H9 (cell line): ENCODE results near the gene SLC35B1. TPM values are rescaled to one million over a fixed set of nuclear protein-coding genes. Genes with fewer than 3 reads are reported as not detected.

Source experiments
- DNase-seq: peaks from one replicate; pipeline ENCODE4 v3.0.0-alpha.2; 2017
- H2AFZ ChIP-seq: one replicate; pipeline ENCODE4 v1.6.1; 2013; ENCODE audit warnings: mild to moderate bottlenecking, low read length, control low read depth, moderate library complexity
- H2AK5ac ChIP-seq: 2 replicates; pipeline ENCODE4 v1.6.1; 2013; ENCODE audit warnings: low read length, control low read depth, mixed read lengths; ENCODE audit not compliant: insufficient read length
- H2BK120ac ChIP-seq: one replicate; pipeline ENCODE4 v1.6.1; 2013; ENCODE audit warnings: low read depth, mild to moderate bottlenecking, low read length, control low read depth, inconsistent platforms; ENCODE audit not compliant: poor library complexity, severe bottlenecking
- H2BK12ac ChIP-seq: 2 replicates; pipeline ENCODE4 v1.6.1; 2013; ENCODE audit warnings: low read length, control low read depth, mixed read lengths, low read depth; ENCODE audit not compliant: insufficient read length
- H2BK15ac ChIP-seq: 2 replicates; pipeline ENCODE4 v1.6.1; 2013; ENCODE audit warnings: low read depth, low read length, control low read depth
- H2BK20ac ChIP-seq: one replicate; pipeline ENCODE4 v1.6.1; 2013; ENCODE audit warnings: low read depth, mild to moderate bottlenecking, low read length, control low read depth, inconsistent platforms; ENCODE audit not compliant: poor library complexity, severe bottlenecking
- H2BK5ac ChIP-seq: 2 replicates; pipeline ENCODE4 v1.6.1; 2013; ENCODE audit warnings: low read length, control low read depth, mixed read lengths; ENCODE audit not compliant: insufficient read length
- H3K14ac ChIP-seq: 2 replicates; pipeline ENCODE4 v1.6.1; 2013; ENCODE audit warnings: low read length, control low read depth; ENCODE audit not compliant: insufficient read depth
- H3K18ac ChIP-seq: 2 replicates; pipeline ENCODE4 v1.6.1; 2013; ENCODE audit warnings: low read depth, mild to moderate bottlenecking, mixed read lengths, low read length, control low read depth; ENCODE audit not compliant: insufficient read length
- H3K23ac ChIP-seq: 2 replicates; pipeline ENCODE4 v1.6.1; 2013; ENCODE audit warnings: low read length, control low read depth, mixed read lengths, low read depth; ENCODE audit not compliant: insufficient read length
- H3K23me2 ChIP-seq: 2 replicates; pipeline ENCODE4 v1.6.1; 2013; ENCODE audit warnings: low read depth, mild to moderate bottlenecking, mixed read lengths, low read length, control low read depth; ENCODE audit not compliant: insufficient read length, poor library complexity, severe bottlenecking
- H3K27ac ChIP-seq: 2 replicates; pipeline ENCODE4 v1.5.1; 2013; ENCODE audit warnings: low read length, control low read depth, mixed read lengths, low read depth; ENCODE audit not compliant: insufficient read length
- H3K27me3 ChIP-seq: 2 replicates; pipeline ENCODE4 v1.6.1; 2013; ENCODE audit warnings: low read length, control low read depth, inconsistent platforms; ENCODE audit not compliant: insufficient read depth
- H3K4ac ChIP-seq: 2 replicates; pipeline ENCODE4 v1.6.1; 2013; ENCODE audit warnings: low read depth, mild to moderate bottlenecking, control low read depth, inconsistent platforms, low read length, moderate library complexity
- H3K4me1 ChIP-seq: 2 replicates; pipeline ENCODE4 v1.6.1; 2013; ENCODE audit warnings: low read length, control low read depth, inconsistent platforms; ENCODE audit not compliant: insufficient read depth
- H3K4me2 ChIP-seq: 2 replicates; pipeline ENCODE4 v1.6.1; 2013; ENCODE audit warnings: low read length, control low read depth, mixed read lengths; ENCODE audit not compliant: insufficient read length, insufficient read depth
- H3K56ac ChIP-seq: 2 replicates; pipeline ENCODE4 v1.6.1; 2013; ENCODE audit warnings: low read depth, mild to moderate bottlenecking, mixed read lengths, low read length, control low read depth; ENCODE audit not compliant: insufficient read length
- H3K79me1 ChIP-seq: 2 replicates; pipeline ENCODE4 v1.6.1; 2013; ENCODE audit warnings: low read depth, mild to moderate bottlenecking, moderate library complexity, low read length, control low read depth, inconsistent platforms; ENCODE audit not compliant: insufficient read depth, poor library complexity, severe bottlenecking
- H3K79me2 ChIP-seq: 2 replicates; pipeline ENCODE4 v1.6.1; 2013; ENCODE audit warnings: low read length, control low read depth, inconsistent platforms; ENCODE audit not compliant: insufficient read depth
- H3K9ac ChIP-seq: 2 replicates; pipeline ENCODE4 v1.6.1; 2013; ENCODE audit warnings: low read length, control low read depth, mixed read lengths; ENCODE audit not compliant: insufficient read length; ENCODE audit errors: extremely low read depth
- H3K9me3 ChIP-seq: one replicate; pipeline ENCODE4 v1.6.1; 2013; ENCODE audit warnings: low read depth, low read length, inconsistent platforms; ENCODE audit not compliant: control insufficient read depth
- H3T11ph ChIP-seq: one replicate; pipeline ENCODE4 v1.6.1; 2013; ENCODE audit warnings: mild to moderate bottlenecking, low read length, control low read depth, inconsistent platforms
- H4K20me1 ChIP-seq: one replicate; pipeline ENCODE4 v1.6.1; 2013; ENCODE audit not compliant: control insufficient read depth, insufficient read length, insufficient read depth
- H4K5ac ChIP-seq: 2 replicates; pipeline ENCODE4 v1.6.1; 2013; ENCODE audit warnings: low read depth, mild to moderate bottlenecking, mixed read lengths, low read length, control low read depth; ENCODE audit not compliant: insufficient read length
- H4K8ac ChIP-seq: replicated peaks from 2 replicates; pipeline ENCODE4 v1.6.1; 2013; ENCODE audit warnings: low read length, control low read depth, mixed read lengths, low read depth; ENCODE audit not compliant: insufficient read length
- H4K91ac ChIP-seq: 2 replicates; pipeline ENCODE4 v1.6.1; 2013; ENCODE audit warnings: low read depth, mild to moderate bottlenecking, moderate library complexity, mixed read lengths, low read length, control low read depth; ENCODE audit not compliant: insufficient read length
- H3K27ac Mint-ChIP-seq, 3 experiments: 2 replicates in 2 of 3; 3 replicates in 1 of 3; pipeline ENCODE4 v1.8.0; 2020 to 2021; ENCODE audit warnings: mixed read lengths in 3 of 3, mild to moderate bottlenecking in 1 of 3, moderate library complexity in 1 of 3
- H3K27me3 Mint-ChIP-seq: 2 replicates; pipeline ENCODE4 v1.8.0; 2021; ENCODE audit warnings: low read depth, mild to moderate bottlenecking, moderate library complexity, mixed read lengths
- H3K36me3 Mint-ChIP-seq, 3 experiments: 2 replicates in 2 of 3; 3 replicates in 1 of 3; pipeline ENCODE4 v1.8.0; 2020 to 2021; ENCODE audit warnings: low read depth in 3 of 3, mixed read lengths in 3 of 3; ENCODE audit not compliant: insufficient read depth in 1 of 3
- H3K4me1 Mint-ChIP-seq, 2 experiments: 2 replicates each; pipeline ENCODE4 v1.8.0; 2020; ENCODE audit warnings: mixed read lengths in 2 of 2
- H3K4me3 Mint-ChIP-seq, 2 experiments: 2 replicates in 1 of 2; 3 replicates in 1 of 2; pipeline ENCODE4 v1.8.0; 2020 to 2021; ENCODE audit warnings: mild to moderate bottlenecking in 2 of 2, mixed read lengths in 2 of 2, moderate library complexity in 1 of 2
- H3K9me3 Mint-ChIP-seq, 2 experiments: 2 replicates in 1 of 2; 3 replicates in 1 of 2; pipeline ENCODE4 v1.8.0; 2020; ENCODE audit warnings: mild to moderate bottlenecking in 2 of 2, mixed read lengths in 2 of 2, moderate library complexity in 1 of 2
- CTCF ChIP-seq: fragments of 200-600 bp; sonication (generic); conservative IDR thresholded peaks from 3 replicates; pipeline ENCODE4 v1.8.0; 2021; ENCODE audit warnings: antibody characterized with exemption, mild to moderate bottlenecking
- WGBS: extraction: QIAGEN DNeasy Blood & Tissue Kit; methylation state at CpG from one replicate; pipeline ENCODE4 v1.1.7; 2013; ENCODE audit warnings: missing lambda C conversion rate, low lambda C conversion rate, mixed read lengths; ENCODE audit not compliant: insufficient read length; ENCODE audit errors: extremely low coverage; 5-methylcytosine and 5-hydroxymethylcytosine counted together
- total RNA-seq: library from RNA; stranded (reverse); gene quantifications from 2 replicates; pipeline ENCODE4 v1.2.1, GENCODE V29; 2021

SLC35B1 gene
- total RNA-seq, 1 experiment from 2014 or later, result 58.9 TPM

- H3K4me1 Mint-ChIP-seq, result peaks cover 7 to 11% of the 10 kb centered on the region in 2 experiments
- Histone ChIP-seq H3K4ac (no peak overlapping the region), H4K91ac (no peak overlapping the region), H3K27ac (no peak overlapping the region), H3K79me1 (no peaks in the 10 kb centered on the region), H2BK12ac (no peak overlapping the region), H4K8ac (no peak overlapping the region), H3T11ph (no peak overlapping the region), H3K23ac (no peak overlapping the region), H3K4me1 (no peaks in the 10 kb centered on the region), H2BK20ac (no peak overlapping the region), H3K4me2 (no peak overlapping the region), H2BK5ac (no peak overlapping the region), H3K79me2 (peaks cover under 1% of the 10 kb centered on the region; the same call in 1 of the 2 replicates), H4K5ac (no peak overlapping the region), H3K27me3 (no peaks in the 10 kb centered on the region), H2BK120ac (no peak overlapping the region), H4K20me1 (no peaks in the 10 kb centered on the region), H3K9me3 (no peaks in the 10 kb centered on the region), H2AK5ac (no peak overlapping the region), H3K18ac (no peak overlapping the region), H3K56ac (no peak overlapping the region), H3K23me2 (peaks cover 5% of the 10 kb centered on the region), H3K14ac (no peak overlapping the region), H2BK15ac (no peak overlapping the region), H3K9ac (no peak overlapping the region), H2AFZ (no peak overlapping the region)
- H3K27ac Mint-ChIP-seq, result no peak overlapping the region
- no peak for DNase-seq
- H3K36me3 Mint-ChIP-seq, result peaks cover 3 to 4% (median 4%) of the 10 kb centered on the region in 3 experiments; a peak in 5 of 7 replicates
- peak overlapping the region in 1 of 2 experiments; percentile 6; a peak in 1 of 5 replicates for H3K4me3 Mint-ChIP-seq
- no CpG with 5 or more reads among the region's 9 CpGs for WGBS
- peaks cover 4 to 8% of the 10 kb centered on the region in 2 experiments for H3K9me3 Mint-ChIP-seq
- H3K27me3 Mint-ChIP-seq, result peaks cover 25% of the 10 kb centered on the region
- no peak for TF ChIP-seq CTCF
Observed at GRCh38 chr17:49681106-49681979, 26.4 kb downstream of the SLC35B1 start.
